ENCODE results near the gene SAMD13. TPM values are rescaled to one million over a fixed set of nuclear protein-coding genes. Genes with fewer than 3 reads are reported as not detected.

The SAMD13 gene
- total and polyA plus RNA-seq, 7 donors: 0.41 to 31.8 (median 3.0) TPM

GRCh38 chr1:84379917-84380180 is 78.3 kb downstream of the SAMD13 start:
- 78 to 83% methylated on average over 1 of the region's 1 CpG for WGBS, 2 donors
- Histone ChIP-seq H3K27ac (no peak overlapping the region), H3K9me3 (no peaks in the 10 kb centered on the region), H3K27me3 (no peaks in the 10 kb centered on the region), H3K4me3 (no peak overlapping the region), H3K4me1 (peaks cover 0 to 21% (median 6%) of the 10 kb centered on the region in 4 donors), H3K36me3 (no peaks in the 10 kb centered on the region)
- no peak for DNase-seq
- intact Hi-C loops (cut with DNase I): no loop called here
- TF ChIP-seq EP300 (IDR thresholded peaks at IDR 0.05) (no peak), CTCF (IDR thresholded peaks at IDR 0.05) (no peak), POLR2A (IDR thresholded peaks at IDR 0.05) (no peak), POLR2AphosphoS5 (IDR thresholded peaks at IDR 0.05) (no peak)

GRCh38 chr1:84382127-84382526 is 80.6 kb downstream of the SAMD13 start:
- Histone ChIP-seq H3K36me3 (no peaks in the 10 kb centered on the region), H3K4me1 (peaks cover 0 to 8% (median 0%) of the 10 kb centered on the region in 4 donors), H3K27me3 (no peaks in the 10 kb centered on the region), H3K27ac (no peak overlapping the region), H3K4me3 (no peak overlapping the region), H3K9me3 (no peaks in the 10 kb centered on the region)
- TF ChIP-seq EP300 (IDR thresholded peaks at IDR 0.05) (no peak), POLR2AphosphoS5 (IDR thresholded peaks at IDR 0.05) (no peak), CTCF (IDR thresholded peaks at IDR 0.05) (no peak), POLR2A (IDR thresholded peaks at IDR 0.05) (no peak)
- intact Hi-C loops (cut with DNase I): no loop called here
- 93 to 95% methylated on average over 3 of the region's 3 CpGs for WGBS, 2 donors
- no peak for DNase-seq

- Histone ChIP-seq H3K27ac (no peak overlapping the region), H3K36me3 (no peaks in the 10 kb centered on the region), H3K27me3 (no peaks in the 10 kb centered on the region), H3K4me3 (no peak overlapping the region), H3K9me3 (no peaks in the 10 kb centered on the region), H3K4me1 (no peaks in the 10 kb centered on the region)
- intact Hi-C loops (cut with DNase I): no loop called here
- TF ChIP-seq CTCF (IDR thresholded peaks at IDR 0.05) (no peak), EP300 (IDR thresholded peaks at IDR 0.05) (no peak), POLR2A (IDR thresholded peaks at IDR 0.05) (no peak), POLR2AphosphoS5 (IDR thresholded peaks at IDR 0.05) (no peak)
- WGBS, 2 donors: 79 to 90% methylated on average over 1 of the region's 1 CpG
- no peak for DNase-seq
Observed at GRCh38 chr1:84385347-84385746, 83.8 kb downstream of the SAMD13 start.

- no peak for DNase-seq
- Histone ChIP-seq H3K4me1 (no peaks in the 10 kb centered on the region), H3K27me3 (no peaks in the 10 kb centered on the region), H3K9me3 (no peaks in the 10 kb centered on the region), H3K4me3 (no peak overlapping the region), H3K36me3 (no peaks in the 10 kb centered on the region), H3K27ac (no peak overlapping the region)
- 93 to 95% methylated on average over 5 of the region's 5 CpGs for WGBS, 2 donors
- TF ChIP-seq POLR2AphosphoS5 (IDR thresholded peaks at IDR 0.05): no peak
- no peak for TF ChIP-seq EP300 (IDR thresholded peaks at IDR 0.05)
- TF ChIP-seq POLR2A (IDR thresholded peaks at IDR 0.05): no peak
- TF ChIP-seq CTCF (IDR thresholded peaks at IDR 0.05): no peak
- intact Hi-C loops (cut with DNase I): no loop called here
Observed at GRCh38 chr1:84386716-84387479, 85.4 kb downstream of the SAMD13 start.

Measured in sigmoid colon (tissue), 7 donors.